Activated CD4-positive, CD25-positive, alpha-beta regulatory T cell treated with anti-CD3 and anti-CD28 coated beads, Interleukin-2, amount 50 U/mL, for 72 hours (primary cell): ENCODE measurements around the gene IL20RB.
"Not testable (repeated sequence)": the region's sequence is repeated elsewhere in the genome, so short reads cannot be mapped to it uniquely, and the experiment has no call there.

Experiments
- DNase-seq: peaks from one replicate; pipeline ENCODE4 v3.0.0; 2021

Gene IL20RB

GRCh38 chr3:136988651-136989050 lies 30.9 kb downstream of the IL20RB start:
- DNase-seq = no peak

DNA sequence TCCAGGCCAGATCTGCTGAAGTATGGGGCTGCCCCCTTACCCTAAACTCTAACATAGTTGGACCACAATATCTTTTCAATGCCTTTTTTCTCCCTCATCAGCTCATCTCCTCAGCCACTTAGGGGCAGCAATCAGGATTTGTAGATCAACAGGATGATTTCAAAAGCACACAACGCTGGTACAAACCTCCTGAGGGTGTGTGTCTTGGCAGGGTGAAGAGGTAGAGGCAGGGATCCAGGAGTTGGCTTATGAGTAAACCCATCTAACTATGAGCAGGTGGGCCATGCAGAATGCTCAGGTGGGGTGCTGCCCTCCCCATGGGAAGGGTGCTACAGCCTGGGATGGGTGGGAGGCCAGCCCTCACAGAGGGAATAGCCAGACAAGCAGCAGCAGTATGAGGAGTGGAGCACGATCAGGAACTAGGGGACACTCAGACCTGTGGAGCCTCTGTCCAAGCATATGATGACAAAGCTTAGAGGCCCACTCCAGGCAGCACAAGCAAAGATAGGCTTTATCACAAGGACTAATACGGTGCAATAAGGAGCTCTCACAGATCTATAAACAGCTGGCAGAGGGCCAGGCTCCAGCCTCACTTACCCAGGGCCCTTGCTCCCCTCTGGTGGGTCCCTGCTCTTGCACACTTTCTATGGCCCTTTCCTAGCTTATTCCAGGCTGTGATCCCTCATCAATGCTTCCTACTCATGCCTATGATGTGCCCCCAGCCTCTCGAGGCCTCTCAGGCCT lies 32.2 kb downstream of the IL20RB start:
- DNase-seq = no peak

DNA sequence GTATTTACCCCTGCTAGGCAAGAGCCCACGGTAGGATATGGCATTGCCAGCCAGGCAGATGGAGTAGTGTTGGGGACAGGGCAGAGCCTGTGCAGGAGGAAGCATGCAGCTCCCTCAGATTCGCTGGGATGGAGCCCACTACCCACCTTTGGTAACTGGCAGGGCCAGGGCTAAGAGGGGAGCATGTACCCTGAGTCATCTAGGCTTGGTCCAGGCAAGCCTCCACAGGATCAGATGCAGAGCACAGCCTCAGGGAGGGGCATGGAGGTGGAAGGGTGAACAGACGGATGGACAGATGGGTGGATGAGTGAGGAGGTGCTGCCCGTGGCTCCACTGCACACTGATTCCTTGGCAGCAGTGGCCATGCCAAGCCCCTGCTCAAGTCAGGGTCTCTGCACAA lies 33.0 kb downstream of the IL20RB start:
- DNase-seq = no peak

- no peak for DNase-seq
Measured at GRCh38 chr3:136992115-136992514, 34.3 kb downstream of the IL20RB start.

- no peak for DNase-seq
Measured at GRCh38 chr3:136994772-136995516, 37.2 kb downstream of the IL20RB start.

DNA sequence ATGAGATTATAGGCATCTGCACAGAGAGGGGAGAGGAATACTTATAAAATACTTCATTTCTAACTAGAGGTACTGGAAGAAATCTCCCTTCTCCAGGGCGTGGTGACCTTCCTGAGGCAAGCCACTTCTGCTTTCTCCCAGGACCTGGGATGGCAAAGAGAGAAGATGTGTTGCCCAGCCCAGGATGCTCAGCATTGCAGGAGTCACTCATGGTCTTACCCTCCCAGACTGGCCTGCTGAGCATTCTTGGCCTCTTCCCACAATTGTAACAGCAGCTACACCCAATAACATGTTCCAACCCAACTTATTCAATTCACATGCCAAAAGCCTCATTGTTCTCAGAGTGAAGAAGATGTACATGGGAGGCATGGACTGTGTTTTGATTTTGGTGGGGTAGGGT lies 37.9 kb downstream of the IL20RB start:
- DNase-seq = no peak

DNA sequence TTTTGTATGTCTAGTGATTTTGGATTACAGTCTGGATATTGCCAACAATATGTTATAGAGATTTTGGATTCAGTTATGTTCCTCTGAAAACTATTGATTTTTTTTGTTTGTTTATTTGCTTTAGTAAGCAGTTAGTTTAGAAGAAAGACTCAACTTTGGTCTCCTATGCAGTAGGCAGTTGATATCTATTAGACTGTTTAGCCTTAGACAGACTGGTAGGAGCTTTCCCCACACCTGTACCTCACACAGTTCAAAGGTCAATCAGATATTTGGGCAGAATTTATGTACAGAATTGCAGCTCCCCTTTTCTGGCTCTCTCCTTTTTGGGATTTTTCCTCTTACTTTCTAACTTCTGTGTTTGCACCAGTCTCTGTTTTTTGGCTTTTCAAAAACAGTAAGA lies 42.3 kb downstream of the IL20RB start:
- DNase-seq = no peak

GRCh38 chr3:137007376-137007775 lies 49.6 kb downstream of the IL20RB start:
- not testable (repeated sequence) for DNase-seq

DNA sequence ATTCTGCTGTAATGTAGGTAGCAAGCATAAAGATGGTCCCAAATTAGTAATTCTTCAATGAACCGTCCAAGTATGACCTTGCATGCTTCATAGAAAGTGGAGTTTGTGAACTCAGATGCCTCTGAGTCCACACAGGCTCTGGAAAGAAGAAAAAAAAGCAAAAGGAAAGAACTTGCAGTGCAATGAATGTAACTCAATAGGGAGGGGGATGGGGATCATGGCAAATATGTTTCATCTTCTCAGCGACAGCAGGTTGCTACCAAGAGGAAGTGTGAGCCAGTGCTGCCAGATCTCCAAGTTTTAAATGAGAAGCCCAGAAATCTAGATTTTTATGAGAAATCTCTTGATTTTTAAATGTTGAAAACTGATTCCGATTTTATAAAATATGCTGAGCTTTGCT lies 50.3 kb downstream of the IL20RB start:
- DNase-seq = no peak

DNA sequence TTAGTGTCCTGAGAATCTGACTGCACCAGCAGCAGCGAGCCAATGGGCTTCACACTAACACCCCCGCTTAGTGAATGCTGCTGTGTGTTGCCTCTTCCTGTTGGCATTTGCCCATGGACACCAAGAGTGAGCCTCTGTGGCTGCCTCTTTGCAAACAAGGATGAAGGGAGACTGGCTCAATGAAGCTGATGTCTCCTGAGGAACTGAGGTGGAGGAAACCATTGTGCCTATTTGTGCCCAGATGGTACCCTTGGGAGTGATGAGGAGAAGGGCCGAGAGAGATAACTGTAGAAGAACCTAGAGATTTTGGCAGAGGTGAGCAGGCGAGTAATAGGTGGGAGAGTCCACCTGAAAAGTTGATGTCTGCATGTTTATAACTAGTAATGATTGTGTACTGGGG lies 51.2 kb downstream of the IL20RB start:
- DNase-seq = no peak

DNA sequence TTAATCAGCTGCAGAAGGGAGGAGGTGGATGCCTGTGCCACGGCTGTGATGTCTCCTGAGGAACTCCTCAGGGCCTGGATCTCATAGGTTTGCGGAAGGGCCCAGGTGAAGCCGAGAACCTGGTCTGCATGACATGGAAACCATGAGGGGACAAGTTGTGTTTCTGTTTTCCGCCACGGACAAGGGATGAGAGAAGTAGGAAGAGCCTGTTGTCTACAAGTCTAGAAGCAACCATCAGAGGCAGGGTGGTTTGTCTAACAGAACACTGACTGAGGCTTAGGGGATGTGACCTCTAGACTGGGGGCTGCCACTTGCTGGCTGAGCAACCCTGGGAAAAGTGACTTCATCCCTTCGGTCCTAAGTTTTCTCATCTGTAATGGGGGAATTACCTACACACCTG lies 52.4 kb downstream of the IL20RB start:
- no peak for DNase-seq

GRCh38 chr3:137011153-137011552 lies 53.4 kb downstream of the IL20RB start:
- no peak for DNase-seq

DNA sequence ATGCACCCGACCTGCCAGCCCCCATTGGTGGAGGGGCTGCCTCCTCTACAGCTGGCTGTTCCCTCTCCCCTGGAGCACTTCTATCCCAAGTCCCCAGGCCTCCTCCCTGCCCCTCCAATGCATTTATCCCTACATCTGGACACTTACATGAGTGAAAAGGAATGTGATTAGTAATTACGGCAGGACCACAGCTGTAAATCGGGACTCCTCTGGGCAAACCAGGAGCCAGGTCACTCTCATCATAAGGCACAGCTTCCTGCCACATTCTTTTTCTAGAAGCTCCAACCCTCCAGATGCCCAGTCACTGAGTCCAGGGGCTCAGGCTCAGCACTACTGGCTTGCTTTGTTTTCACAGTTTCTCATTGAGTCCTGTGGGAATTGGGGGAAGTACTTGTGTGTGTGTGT lies 54.3 kb downstream of the IL20RB start:
- DNase-seq = no peak

DNA sequence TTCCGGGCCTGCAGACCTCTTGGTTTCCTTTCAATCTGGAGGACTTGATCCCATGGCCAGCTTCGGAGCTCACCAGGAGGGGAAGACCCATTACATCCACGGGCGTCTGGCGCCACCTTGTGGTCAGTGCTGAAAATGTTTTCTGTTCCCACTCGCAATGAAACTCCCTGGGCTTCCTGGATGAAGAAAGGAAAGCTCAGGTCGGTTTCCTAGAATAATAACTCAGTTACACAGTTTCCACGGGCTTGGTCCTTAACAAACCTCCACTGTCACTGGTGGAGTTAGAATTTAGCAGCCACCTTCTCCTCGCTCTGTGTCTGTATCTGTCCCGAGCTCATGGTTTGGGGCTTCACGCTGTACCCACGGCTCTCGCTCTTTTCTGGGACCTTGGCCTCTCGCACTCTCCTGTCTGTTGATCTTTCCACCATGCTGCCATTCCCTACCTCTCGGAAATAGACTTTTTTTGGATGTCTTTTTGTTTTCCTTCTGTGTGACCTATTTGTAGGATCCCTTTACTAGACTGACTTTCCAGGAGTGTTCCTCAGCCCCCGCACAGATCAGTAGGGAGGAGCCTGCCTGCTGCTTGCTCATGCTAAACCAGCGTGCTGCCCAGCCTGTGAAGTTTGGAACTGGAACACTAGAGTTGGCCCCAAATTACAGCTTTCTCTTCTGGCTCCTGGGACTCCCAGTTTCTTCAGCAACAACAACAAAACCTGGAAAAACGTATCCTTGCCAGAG lies 56.3 kb downstream of the IL20RB start:
- peak; percentile 85 for DNase-seq

- DNase-seq = not testable (repeated sequence)
Measured at GRCh38 chr3:137017316-137017715, 59.5 kb downstream of the IL20RB start.

- no peak for DNase-seq
Measured at GRCh38 chr3:137020315-137020714, 62.5 kb downstream of the IL20RB start.

DNA sequence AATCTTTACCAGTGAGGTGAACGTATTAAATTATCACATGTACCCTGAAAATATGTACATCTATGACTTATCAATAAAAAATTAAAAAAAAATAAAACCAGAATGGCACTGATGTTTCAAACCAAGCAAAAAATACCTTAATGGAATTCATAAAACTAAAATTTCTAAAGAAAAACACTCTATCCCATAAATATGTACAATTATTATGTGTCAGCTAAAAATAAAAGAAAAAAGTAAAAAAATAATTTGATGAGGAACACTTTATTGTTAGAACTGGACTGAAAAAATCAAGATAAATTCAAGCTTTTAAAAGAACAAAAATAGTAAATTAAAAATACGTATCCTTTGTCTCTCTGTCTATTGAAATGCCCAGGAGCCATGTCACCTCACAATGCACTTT lies 63.1 kb downstream of the IL20RB start:
- no peak for DNase-seq

DNA sequence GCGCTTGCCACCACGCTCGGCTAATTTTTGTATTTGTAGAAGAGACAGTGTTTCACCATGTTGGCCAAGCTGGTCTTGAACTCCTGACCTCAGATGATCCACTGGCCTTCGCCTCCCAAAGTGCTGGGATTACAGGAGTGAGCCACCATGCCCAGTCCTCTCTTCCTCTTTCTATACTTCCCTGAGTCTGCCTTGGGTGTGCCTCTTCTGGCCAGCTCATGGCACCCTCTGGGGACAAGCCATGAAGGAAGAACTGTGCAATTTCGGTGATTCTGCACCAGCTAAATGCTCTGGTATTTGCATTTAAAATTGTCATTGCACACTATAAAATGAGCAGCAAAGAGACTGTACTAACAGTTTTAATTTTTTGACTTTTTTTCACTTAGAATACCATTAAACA lies 66.6 kb downstream of the IL20RB start:
- no peak for DNase-seq

GRCh38 chr3:137026701-137027100 lies 68.9 kb downstream of the IL20RB start:
- no peak for DNase-seq

GRCh38 chr3:137032465-137033120 lies 74.8 kb downstream of the IL20RB start:
- peak; percentile 90 for DNase-seq

- no peak for DNase-seq
Measured at GRCh38 chr3:137035631-137036030, 77.8 kb downstream of the IL20RB start.

DNA sequence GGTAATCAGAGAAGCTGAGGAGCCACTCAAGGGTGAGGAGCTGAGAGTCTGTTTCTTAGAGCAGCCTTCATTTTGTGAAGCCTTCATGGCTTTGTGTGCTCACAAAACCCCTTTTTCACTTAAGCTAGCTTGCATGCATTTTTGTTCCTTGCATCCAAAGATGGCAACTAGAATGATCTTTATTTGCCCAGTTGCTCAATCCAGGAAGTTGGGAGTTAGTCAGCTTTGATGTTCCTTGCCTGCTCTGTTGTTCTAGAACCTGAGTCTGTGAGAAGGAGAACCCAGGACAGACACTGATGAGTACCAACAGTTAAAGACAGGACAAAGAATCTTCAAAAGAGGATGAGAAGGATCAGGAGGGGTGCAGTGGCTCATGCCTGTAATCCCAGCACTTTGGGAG lies 81.8 kb downstream of the IL20RB start:
- DNase-seq = no peak

DNA sequence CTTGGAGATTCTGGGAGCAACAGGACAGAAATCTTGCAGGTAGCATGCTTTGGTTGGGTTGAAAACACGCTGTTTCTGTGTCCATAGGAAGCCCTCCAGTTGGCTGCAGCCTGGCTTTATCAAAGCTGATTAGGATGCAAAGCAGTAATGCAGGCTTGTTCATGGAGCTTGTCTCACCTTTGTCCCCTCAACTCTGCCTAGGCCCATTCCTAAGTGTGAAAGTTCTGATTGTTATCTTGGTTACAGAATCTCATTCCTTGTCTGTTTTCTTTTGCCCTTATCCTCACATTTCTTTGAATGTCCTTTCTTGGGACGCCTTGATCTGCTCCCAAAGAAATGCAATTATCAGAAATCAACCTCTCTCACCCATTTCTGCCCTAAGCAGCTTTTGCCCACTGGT lies 83.5 kb downstream of the IL20RB start:
- DNase-seq = no peak
